OCI-LY3 (cell line): ENCODE measurements around the gene UNC13A.

ENCODE experiments used
- EZH2phosphoT487 ChIP-seq: fragments of 200-600 bp; shearing (Covaris generic); IDR thresholded peaks from 2 replicates; pipeline ENCODE4 v1.6.1; 2018; ENCODE audit warnings: antibody characterized with exemption, mixed run types, low read depth
- TF ChIP-seq, protein P1 (sequence below): fragments of 200-600, 300-600 bp; sonication (generic); IDR thresholded peaks from 2 replicates; pipeline ENCODE4 v1.5.1; 2014; ENCODE audit warnings: antibody characterized with exemption, low read length, low read depth

DNA sequence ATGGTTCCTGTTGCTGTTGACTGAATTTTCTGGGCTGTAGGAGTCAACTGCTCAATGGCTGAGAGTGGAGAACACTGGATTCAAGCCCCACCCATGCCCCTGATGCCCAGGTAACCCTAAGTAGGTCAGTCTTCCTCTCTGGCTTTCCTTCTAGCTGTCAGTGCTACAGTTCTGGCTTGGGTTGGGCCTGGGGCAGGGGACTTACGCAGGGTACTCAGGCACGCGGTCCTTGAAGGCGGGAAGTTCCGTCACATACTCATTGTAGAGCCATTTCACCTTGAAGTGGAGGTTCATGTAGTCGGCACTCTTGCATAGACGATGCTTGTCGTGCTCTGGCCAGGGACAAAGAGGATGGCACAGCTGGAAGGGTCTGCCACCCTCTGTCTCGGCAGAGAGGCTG, 55.6 kb downstream of the UNC13A start:
- no peak for TF ChIP-seq EZH2phosphoT487
- TF ChIP-seq, protein P1, sequence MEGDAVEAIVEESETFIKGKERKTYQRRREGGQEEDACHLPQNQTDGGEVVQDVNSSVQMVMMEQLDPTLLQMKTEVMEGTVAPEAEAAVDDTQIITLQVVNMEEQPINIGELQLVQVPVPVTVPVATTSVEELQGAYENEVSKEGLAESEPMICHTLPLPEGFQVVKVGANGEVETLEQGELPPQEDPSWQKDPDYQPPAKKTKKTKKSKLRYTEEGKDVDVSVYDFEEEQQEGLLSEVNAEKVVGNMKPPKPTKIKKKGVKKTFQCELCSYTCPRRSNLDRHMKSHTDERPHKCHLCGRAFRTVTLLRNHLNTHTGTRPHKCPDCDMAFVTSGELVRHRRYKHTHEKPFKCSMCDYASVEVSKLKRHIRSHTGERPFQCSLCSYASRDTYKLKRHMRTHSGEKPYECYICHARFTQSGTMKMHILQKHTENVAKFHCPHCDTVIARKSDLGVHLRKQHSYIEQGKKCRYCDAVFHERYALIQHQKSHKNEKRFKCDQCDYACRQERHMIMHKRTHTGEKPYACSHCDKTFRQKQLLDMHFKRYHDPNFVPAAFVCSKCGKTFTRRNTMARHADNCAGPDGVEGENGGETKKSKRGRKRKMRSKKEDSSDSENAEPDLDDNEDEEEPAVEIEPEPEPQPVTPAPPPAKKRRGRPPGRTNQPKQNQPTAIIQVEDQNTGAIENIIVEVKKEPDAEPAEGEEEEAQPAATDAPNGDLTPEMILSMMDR, result no peak
